ENCODE measurements around the gene CEACAM18. TPM values are rescaled to one million over a fixed set of nuclear protein-coding genes. Genes with fewer than 3 reads are reported as not detected.

CEACAM18 gene
- total and polyA plus RNA-seq, 2 of the 4 experiments (the other 2 are of a cell fraction) = not detected

DNA sequence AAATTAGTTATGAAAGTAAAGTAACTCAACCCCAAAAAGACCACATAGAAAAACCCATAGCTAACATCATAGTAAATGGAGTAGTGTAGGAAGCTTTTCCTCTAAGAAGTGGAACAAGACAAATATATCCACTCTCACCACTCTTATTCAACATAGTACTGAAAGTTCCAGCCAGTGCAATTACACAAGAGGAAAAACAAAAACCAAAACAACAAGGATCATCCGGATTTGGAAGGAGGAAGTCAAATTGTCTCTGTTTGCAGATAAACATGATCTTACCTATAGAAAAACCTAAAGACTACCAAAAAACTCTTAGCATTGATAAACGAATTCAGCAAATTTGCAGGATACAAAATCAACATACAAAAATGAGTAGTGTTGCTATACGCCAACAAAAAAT is 11.6 kb upstream of the CEACAM18 start:
- Histone ChIP-seq H3K79me1 (ENCODE audit: low read depth in 1 of 2, low read length in 2 of 2) (no peaks in the 10 kb centered on the region), H3K27me3 (ENCODE audit: control insufficient read depth, insufficient read depth, low read length) (no peaks in the 10 kb centered on the region), H2BK5ac (ENCODE audit: low read depth, low read length, poor library complexity, severe bottlenecking) (no peak overlapping the region), H2AK5ac (ENCODE audit: low read depth, low read length) (no peak overlapping the region), H3K36me3 (ENCODE audit: control insufficient read depth, insufficient read depth, low read length) (no peaks in the 10 kb centered on the region), H3K27ac (ENCODE audit: insufficient read depth, low read length) (no peak overlapping the region), H4K8ac (ENCODE audit: low read depth in 2 of 2, low read length in 2 of 2) (no peak overlapping the region), H4K5ac (ENCODE audit: low read depth, low read length) (no peak overlapping the region), H3K9me3 (ENCODE audit: control insufficient read depth, insufficient read depth, low read length) (peaks cover 2% of the 10 kb centered on the region; the same call in 1 of the 2 replicates), H3K4ac (ENCODE audit: low read depth, low read length) (no peak overlapping the region), H3K9ac (ENCODE audit: low read depth, low read length) (no peak overlapping the region), H3K18ac (ENCODE audit: low read depth, low read length) (no peak overlapping the region), H3K14ac (replicated peaks; ENCODE audit: low read depth, low read length) (no peak overlapping the region), H3K4me1 (ENCODE audit: control insufficient read depth, insufficient read depth, low read length) (no peaks in the 10 kb centered on the region), H4K91ac (ENCODE audit: insufficient read depth, low read depth, low read length) (no peak overlapping the region), H3K9me1 (ENCODE audit: insufficient read depth, low read length) (no peaks in the 10 kb centered on the region), H3K4me2 (ENCODE audit: low read depth, low read length) (no peak overlapping the region), H2BK15ac (ENCODE audit: low read depth, low read length) (no peak overlapping the region), H2BK120ac (ENCODE audit: low read depth, low read length) (no peak overlapping the region), H3K56ac (ENCODE audit: extremely low read depth, insufficient read depth, low read length) (no peak overlapping the region), H3K4me3 (ENCODE audit: insufficient read depth, low read depth, low read length) (no peak overlapping the region), H2BK20ac (ENCODE audit: low read depth, low read length) (no peak overlapping the region), H2AK9ac (replicated peaks; ENCODE audit: low read depth, low read length, poor library complexity) (no peak overlapping the region), H3K23ac (ENCODE audit: low read depth, low read length) (no peak overlapping the region), H2AFZ (replicated peaks; ENCODE audit: low read length, poor library complexity) (no peak overlapping the region), H4K20me1 (ENCODE audit: insufficient read depth, low read length) (no peaks in the 10 kb centered on the region)
- ChIA-PET CTCF (no interaction called here), POLR2A (ENCODE audit: unreplicated experiment) (no interaction called here)
- dilution Hi-C loops (cut with HindIII; ENCODE audit: low sequenced_read_pairs, unreplicated experiment) (no loop called here), intact Hi-C loops (cut with micrococcal nuclease) (no loop called here), in situ Hi-C loops (cut with MboI; ENCODE audit: low sequenced_read_pairs) (no loop called here)
- TF ChIP-seq MAZ (IDR thresholded peaks at IDR 0.05; ENCODE audit: borderline replicate concordance, low read depth, low read length) (no peak), MAFK (IDR thresholded peaks at IDR 0.05; ENCODE audit: low read depth, low read length) (no peak), RAD21 (IDR thresholded peaks at IDR 0.05; ENCODE audit: low read length) (no peak), MXI1 (IDR thresholded peaks at IDR 0.05; ENCODE audit: borderline replicate concordance, low read depth, low read length) (no peak), POLR2A (IDR thresholded peaks at IDR 0.05; ENCODE audit: low read depth, low read length) (no peak), SMC3 (IDR thresholded peaks at IDR 0.05; ENCODE audit: low read depth, low read length) (no peak), FOS (IDR thresholded peaks at IDR 0.05; ENCODE audit: low read depth, low read length) (no peak), BHLHE40 (IDR thresholded peaks at IDR 0.05; ENCODE audit: low read depth, low read length) (no peak), CHD1 (IDR thresholded peaks at IDR 0.05; ENCODE audit: low read depth, low read length) (no peak), NFE2L2 (IDR thresholded peaks at IDR 0.05; ENCODE audit: low read depth, low read length) (no peak), ELK1 (IDR thresholded peaks at IDR 0.05; ENCODE audit: borderline replicate concordance, low read depth, low read length) (no peak), CEBPB (IDR thresholded peaks at IDR 0.05; ENCODE audit: low read depth, low read length) (no peak), RCOR1 (IDR thresholded peaks at IDR 0.05; ENCODE audit: insufficient replicate concordance, low read length) (no peak), USF2 (IDR thresholded peaks at IDR 0.05; ENCODE audit: low read depth, low read length) (no peak), RFX5 (IDR thresholded peaks at IDR 0.05; ENCODE audit: low read depth, low read length) (no peak)
- TF ChIP-seq, protein P1, sequence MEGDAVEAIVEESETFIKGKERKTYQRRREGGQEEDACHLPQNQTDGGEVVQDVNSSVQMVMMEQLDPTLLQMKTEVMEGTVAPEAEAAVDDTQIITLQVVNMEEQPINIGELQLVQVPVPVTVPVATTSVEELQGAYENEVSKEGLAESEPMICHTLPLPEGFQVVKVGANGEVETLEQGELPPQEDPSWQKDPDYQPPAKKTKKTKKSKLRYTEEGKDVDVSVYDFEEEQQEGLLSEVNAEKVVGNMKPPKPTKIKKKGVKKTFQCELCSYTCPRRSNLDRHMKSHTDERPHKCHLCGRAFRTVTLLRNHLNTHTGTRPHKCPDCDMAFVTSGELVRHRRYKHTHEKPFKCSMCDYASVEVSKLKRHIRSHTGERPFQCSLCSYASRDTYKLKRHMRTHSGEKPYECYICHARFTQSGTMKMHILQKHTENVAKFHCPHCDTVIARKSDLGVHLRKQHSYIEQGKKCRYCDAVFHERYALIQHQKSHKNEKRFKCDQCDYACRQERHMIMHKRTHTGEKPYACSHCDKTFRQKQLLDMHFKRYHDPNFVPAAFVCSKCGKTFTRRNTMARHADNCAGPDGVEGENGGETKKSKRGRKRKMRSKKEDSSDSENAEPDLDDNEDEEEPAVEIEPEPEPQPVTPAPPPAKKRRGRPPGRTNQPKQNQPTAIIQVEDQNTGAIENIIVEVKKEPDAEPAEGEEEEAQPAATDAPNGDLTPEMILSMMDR (conservative IDR thresholded peaks at IDR 0.05; ENCODE audit: low read depth, low read length) = no peak
- WGBS, 2 experiments (ENCODE audit: extremely low coverage in 2 of 2, insufficient read length in 1 of 2) = no CpG with 5 or more reads among the region's 3 CpGs
- BruUV-seq (replicated peaks) = no TSS peak
- ATAC-seq (ENCODE audit: low read depth) (no peak), DNase-seq (no peak)

All from IMR-90 (cell line).